Progenitor cell of endocrine pancreas (in vitro differentiated cells): ENCODE results near the gene PDXDC1. TPM values are rescaled to one million over a fixed set of nuclear protein-coding genes. Genes with fewer than 3 reads are reported as not detected.
"Not testable (repeated sequence)": the region's sequence is repeated elsewhere in the genome, so short reads cannot be mapped to it uniquely, and the experiment has no call there.

Source experiments
- DNase-seq: peaks from one replicate; pipeline ENCODE4 v3.0.0; 2021; ENCODE audit warnings: low spot score; ENCODE audit not compliant: unreplicated experiment
- H3K27ac Mint-ChIP-seq: 2 replicates; pipeline ENCODE4 v1.8.0; 2021; ENCODE audit warnings: mild to moderate bottlenecking, moderate library complexity, mixed read lengths
- H3K27me3 Mint-ChIP-seq: 2 replicates; pipeline ENCODE4 v1.8.0; 2021; ENCODE audit warnings: mixed read lengths
- H3K36me3 Mint-ChIP-seq: 2 replicates; pipeline ENCODE4 v1.8.0; 2022; ENCODE audit warnings: mixed read lengths; ENCODE audit not compliant: insufficient read depth
- H3K4me1 Mint-ChIP-seq: 2 replicates; pipeline ENCODE4 v1.8.0; 2021; ENCODE audit warnings: low read depth, mixed read lengths
- H3K4me3 Mint-ChIP-seq: 2 replicates; pipeline ENCODE4 v1.8.0; 2021; ENCODE audit warnings: low read depth, mild to moderate bottlenecking, moderate library complexity, mixed read lengths
- H3K9me3 Mint-ChIP-seq: 2 replicates; pipeline ENCODE4 v1.8.0; 2021; ENCODE audit warnings: low read depth, mixed read lengths
- CTCF ChIP-seq: fragments of 200-600 bp; sonication (generic); IDR thresholded peaks from one replicate; pipeline ENCODE4 v1.5.0; 2021; ENCODE audit warnings: antibody characterized with exemption, mild to moderate bottlenecking; ENCODE audit not compliant: unreplicated experiment
- total RNA-seq: library from RNA; stranded (reverse); gene quantifications from 2 replicates; pipeline ENCODE4 v1.2.1, GENCODE V29; 2021

The PDXDC1 gene
- total RNA-seq, 1 donor from 2014 or later: 124 TPM

- not testable (repeated sequence) for H3K4me1 Mint-ChIP-seq, H3K27me3 Mint-ChIP-seq, DNase-seq, H3K4me3 Mint-ChIP-seq, H3K9me3 Mint-ChIP-seq
- peak overlapping the region; percentile 58 for H3K27ac Mint-ChIP-seq
- peaks cover 39% of the 10 kb centered on the region for H3K36me3 Mint-ChIP-seq
Observed at GRCh38 chr16:15008647-15009046, 33.8 kb downstream of the PDXDC1 start.

- peaks cover 31% of the 10 kb centered on the region for H3K36me3 Mint-ChIP-seq
- DNase-seq, H3K27ac Mint-ChIP-seq, H3K9me3 Mint-ChIP-seq, H3K27me3 Mint-ChIP-seq, H3K4me3 Mint-ChIP-seq, H3K4me1 Mint-ChIP-seq: not testable (repeated sequence)
Observed at GRCh38 chr16:15012941-15013340, 38.1 kb downstream of the PDXDC1 start.

GRCh38 chr16:15015671-15016070 lies 40.8 kb downstream of the PDXDC1 start:
- not testable (repeated sequence) for DNase-seq, H3K4me1 Mint-ChIP-seq, H3K27ac Mint-ChIP-seq, H3K4me3 Mint-ChIP-seq, H3K27me3 Mint-ChIP-seq, H3K9me3 Mint-ChIP-seq
- peaks cover 29% of the 10 kb centered on the region for H3K36me3 Mint-ChIP-seq

GRCh38 chr16:15016354-15016753 lies 41.5 kb downstream of the PDXDC1 start:
- H3K36me3 Mint-ChIP-seq: peaks cover 25% of the 10 kb centered on the region
- H3K9me3 Mint-ChIP-seq, H3K4me1 Mint-ChIP-seq: not testable (repeated sequence)

GRCh38 chr16:15016951-15017580 lies 42.2 kb downstream of the PDXDC1 start:
- not testable (repeated sequence) for H3K9me3 Mint-ChIP-seq, H3K4me1 Mint-ChIP-seq, H3K27me3 Mint-ChIP-seq, H3K4me3 Mint-ChIP-seq, DNase-seq
- H3K27ac Mint-ChIP-seq: peak overlapping the region; percentile 63
- peaks cover 23% of the 10 kb centered on the region for H3K36me3 Mint-ChIP-seq

More at GRCh38 chr16:15016354-15016753, 41.5 kb downstream of the PDXDC1 start:
- not testable (repeated sequence) for H3K4me3 Mint-ChIP-seq, H3K27me3 Mint-ChIP-seq, DNase-seq
- H3K27ac Mint-ChIP-seq: peak overlapping the region; percentile 47

GRCh38 chr16:15021429-15021828 lies 46.6 kb downstream of the PDXDC1 start:
- H3K9me3 Mint-ChIP-seq, H3K27me3 Mint-ChIP-seq: not testable (repeated sequence)
- H3K36me3 Mint-ChIP-seq: peaks cover 36% of the 10 kb centered on the region

GRCh38 chr16:15022194-15022593 lies 47.4 kb downstream of the PDXDC1 start:
- H3K27ac Mint-ChIP-seq, H3K4me1 Mint-ChIP-seq, H3K27me3 Mint-ChIP-seq, H3K9me3 Mint-ChIP-seq, H3K4me3 Mint-ChIP-seq, DNase-seq: not testable (repeated sequence)
- peak; percentile 60 for TF ChIP-seq CTCF
- H3K36me3 Mint-ChIP-seq: peaks cover 34% of the 10 kb centered on the region

More at GRCh38 chr16:15021429-15021828, 46.6 kb downstream of the PDXDC1 start:
- not testable (repeated sequence) for H3K4me1 Mint-ChIP-seq, DNase-seq, H3K27ac Mint-ChIP-seq, H3K4me3 Mint-ChIP-seq

- H3K27me3 Mint-ChIP-seq, DNase-seq, H3K4me1 Mint-ChIP-seq, H3K4me3 Mint-ChIP-seq, H3K9me3 Mint-ChIP-seq: not testable (repeated sequence)
- Mint-ChIP-seq H3K36me3 (peaks cover 38% of the 10 kb centered on the region), H3K27ac (peak overlapping the region; percentile 13)
Observed at GRCh38 chr16:15023381-15024077, 48.7 kb downstream of the PDXDC1 start.

- Mint-ChIP-seq H3K27ac (peak overlapping the region; percentile 85), H3K36me3 (peaks cover 35% of the 10 kb centered on the region)
- H3K9me3 Mint-ChIP-seq, H3K27me3 Mint-ChIP-seq, DNase-seq, H3K4me3 Mint-ChIP-seq, H3K4me1 Mint-ChIP-seq: not testable (repeated sequence)
Observed at GRCh38 chr16:15024858-15025199, 50.0 kb downstream of the PDXDC1 start.

GRCh38 chr16:15025234-15025951 lies 50.6 kb downstream of the PDXDC1 start:
- not testable (repeated sequence) for H3K27ac Mint-ChIP-seq, DNase-seq, H3K4me1 Mint-ChIP-seq

GRCh38 chr16:15027051-15027450 lies 52.2 kb downstream of the PDXDC1 start:
- not testable (repeated sequence) for H3K27me3 Mint-ChIP-seq, H3K4me1 Mint-ChIP-seq, DNase-seq, H3K27ac Mint-ChIP-seq, H3K4me3 Mint-ChIP-seq, H3K9me3 Mint-ChIP-seq
- peaks cover 41% of the 10 kb centered on the region for H3K36me3 Mint-ChIP-seq

More at GRCh38 chr16:15025234-15025951, 50.6 kb downstream of the PDXDC1 start:
- peaks cover 35% of the 10 kb centered on the region for H3K36me3 Mint-ChIP-seq
- H3K9me3 Mint-ChIP-seq, H3K4me3 Mint-ChIP-seq, H3K27me3 Mint-ChIP-seq: not testable (repeated sequence)
